H1 (cell line): ENCODE data around the gene HHAT. TPM values are rescaled to one million over a fixed set of nuclear protein-coding genes. Genes with fewer than 3 reads are reported as not detected.

Experiments used
- CTCF ChIA-PET: fragments of 300-600 bp; sonication (Branson Sonifier 250); formaldehyde crosslinking; loops from one replicate; lab custom pipeline; 2021; ENCODE audit not compliant: partially characterized antibody; lab: Charles Lee
- POLR2A ChIA-PET: fragments of 300-600 bp; sonication (Branson Sonifier 250); formaldehyde crosslinking; loops from one replicate; lab custom pipeline; 2021; ENCODE audit warnings: inconsistent platforms; ENCODE audit not compliant: partially characterized antibody; lab: Charles Lee
- DNase-seq, 2 experiments: peaks; one replicate each; pipeline versions ENCODE4 v3.0.0 to v3.0.0-alpha.2; 2010 to 2022; ENCODE audit warnings: low spot score in 2 of 2, low read depth in 1 of 2, mixed read lengths in 1 of 2
- FAIRE-seq: peaks from 2 replicates; lab custom pipeline; 2011; peaks lifted over from hg19 to GRCh38; lab: Jason Lieb, UNC
- H2AFZ ChIP-seq: 2 replicates; pipeline ENCODE4 v1.8.1; 2012; ENCODE audit warnings: low read length, inconsistent platforms
- H2AK5ac ChIP-seq: 2 replicates; pipeline ENCODE4 v1.6.1; 2013; ENCODE audit warnings: low read depth, low read length
- H2BK120ac ChIP-seq: replicated peaks from 2 replicates; pipeline ENCODE3; 2013; ENCODE audit warnings: low read depth, low read length, inconsistent platforms
- H2BK12ac ChIP-seq: 2 replicates; pipeline ENCODE4 v1.6.1; 2013; ENCODE audit warnings: low read depth, low read length
- H2BK15ac ChIP-seq: 2 replicates; pipeline ENCODE4 v1.6.1; 2013; ENCODE audit warnings: low read length
- H2BK20ac ChIP-seq: 2 replicates; pipeline ENCODE4 v1.6.1; 2013; ENCODE audit warnings: low read length
- H2BK5ac ChIP-seq: 2 replicates; pipeline ENCODE4 v1.6.1; 2013; ENCODE audit warnings: low read depth, low read length
- H3K14ac ChIP-seq: 2 replicates; pipeline ENCODE4 v1.6.1; 2013; ENCODE audit warnings: inconsistent platforms; ENCODE audit not compliant: insufficient read length
- H3K18ac ChIP-seq: 2 replicates; pipeline ENCODE4 v1.6.1; 2013; ENCODE audit warnings: low read length; ENCODE audit errors: extremely low read depth
- H3K23ac ChIP-seq: 2 replicates; pipeline ENCODE4 v1.6.1; 2013; ENCODE audit warnings: inconsistent platforms; ENCODE audit not compliant: insufficient read length
- H3K23me2 ChIP-seq: 2 replicates; pipeline ENCODE4 v1.6.1; 2013; ENCODE audit warnings: low read depth, low read length
- H3K27ac ChIP-seq: 2 replicates; pipeline ENCODE4 v1.6.1; 2011; ENCODE audit warnings: low read depth, low read length, inconsistent platforms
- H3K27me3 ChIP-seq, 4 experiments: replicated peaks in 1 of 4; 1 replicate in 1 of 4; 2 replicates in 3 of 4; pipeline versions ENCODE4 v1.6.1 to v1.8.1; 2011 to 2013; ENCODE audit warnings: low read length in 3 of 4, mild to moderate bottlenecking in 3 of 4, inconsistent platforms in 2 of 4, mixed read lengths in 2 of 4, moderate library complexity in 1 of 4; ENCODE audit not compliant: control insufficient read depth in 3 of 4, insufficient read depth in 3 of 4; ENCODE audit errors: extremely low read depth in 1 of 4
- H3K36me3 ChIP-seq, 4 experiments: 2 replicates each; pipeline versions ENCODE4 v1.6.1 to v1.8.1; 2011 to 2013; ENCODE audit warnings: mild to moderate bottlenecking in 4 of 4, low read length in 3 of 4, moderate library complexity in 2 of 4, control low read depth in 1 of 4, inconsistent platforms in 1 of 4; ENCODE audit not compliant: insufficient read depth in 4 of 4, control insufficient read depth in 2 of 4
- H3K4ac ChIP-seq: replicated peaks from 2 replicates; pipeline ENCODE3; 2013; ENCODE audit warnings: low read length, low read depth, mixed read lengths, inconsistent platforms; ENCODE audit not compliant: insufficient read length
- H3K4me1 ChIP-seq, 4 experiments: replicated peaks in 1 of 4; 1 replicate in 1 of 4; 2 replicates in 3 of 4; pipeline versions ENCODE4 v1.6.1 to v1.8.1; 2011 to 2013; ENCODE audit warnings: low read length in 3 of 4, inconsistent platforms in 2 of 4, mixed read lengths in 1 of 4; ENCODE audit not compliant: insufficient read depth in 4 of 4, control insufficient read depth in 3 of 4
- H3K4me2 ChIP-seq, 2 experiments: 2 replicates each; pipeline versions ENCODE4 v1.6.1 to v1.8.1; 2011 to 2013; ENCODE audit warnings: low read depth in 2 of 2, low read length in 2 of 2, control low read depth in 1 of 2, inconsistent platforms in 1 of 2, mild to moderate bottlenecking in 1 of 2; ENCODE audit not compliant: insufficient read depth in 1 of 2
- H3K4me3 ChIP-seq, 4 experiments: fragments of 200-600, 300-600 bp in 1 of 4; sonication (generic), shearing (Covaris generic), sonication (Bioruptor Twin) in 1 of 4; 2 replicates each; pipeline versions ENCODE4 v1.5.1 to v1.8.1; 2011 to 2016; ENCODE audit warnings: low read length in 4 of 4, low read depth in 3 of 4, control low read depth in 2 of 4, inconsistent platforms in 2 of 4, mild to moderate bottlenecking in 2 of 4, mixed read lengths in 1 of 4, moderate library complexity in 1 of 4; ENCODE audit not compliant: insufficient read depth in 2 of 4; ENCODE audit errors: extremely low read depth in 1 of 4
- H3K56ac ChIP-seq: replicated peaks from 2 replicates; pipeline ENCODE3; 2013; ENCODE audit warnings: low read depth, mild to moderate bottlenecking, mixed read lengths, low read length, inconsistent platforms; ENCODE audit not compliant: insufficient read length
- H3K79me1 ChIP-seq: 2 replicates; pipeline ENCODE4 v1.6.1; 2013; ENCODE audit warnings: low read depth, low read length, control low read depth
- H3K79me2 ChIP-seq, 2 experiments: 2 replicates each; pipeline versions ENCODE4 v1.6.1 to v1.8.1; 2012 to 2013; ENCODE audit warnings: low read length in 2 of 2, mild to moderate bottlenecking in 2 of 2, inconsistent platforms in 1 of 2; ENCODE audit not compliant: insufficient read depth in 2 of 2, control insufficient read depth in 1 of 2
- H3K9ac ChIP-seq, 4 experiments: replicated peaks in 1 of 4; 1 replicate in 1 of 4; 2 replicates in 3 of 4; pipeline versions ENCODE4 v1.6.1 to v1.8.1; 2011 to 2013; ENCODE audit warnings: low read depth in 3 of 4, low read length in 3 of 4, control low read depth in 2 of 4, mild to moderate bottlenecking in 2 of 4, moderate library complexity in 2 of 4, inconsistent platforms in 1 of 4; ENCODE audit errors: extremely low read depth in 1 of 4
- H3K9me3 ChIP-seq, 2 experiments: 2 replicates each; pipeline versions ENCODE4 v1.6.1 to v1.8.1; 2012 to 2013; ENCODE audit warnings: mild to moderate bottlenecking in 2 of 2, moderate library complexity in 2 of 2, control low read depth in 1 of 2, inconsistent platforms in 1 of 2, low read depth in 1 of 2, low read length in 1 of 2, mixed read lengths in 1 of 2; ENCODE audit not compliant: insufficient read depth in 2 of 2
- H4K20me1 ChIP-seq, 2 experiments: replicated peaks in 1 of 2; 2 replicates each; pipeline versions ENCODE3 to v1.8.1; 2011 to 2013; ENCODE audit warnings: inconsistent platforms in 2 of 2, low read length in 2 of 2, mild to moderate bottlenecking in 1 of 2; ENCODE audit not compliant: insufficient read depth in 2 of 2, control insufficient read depth in 1 of 2
- H4K5ac ChIP-seq: 2 replicates; pipeline ENCODE4 v1.6.1; 2013; ENCODE audit warnings: low read length, low read depth, mixed read lengths, inconsistent platforms; ENCODE audit not compliant: insufficient read length
- H4K8ac ChIP-seq: 2 replicates; pipeline ENCODE4 v1.8.0; 2013; ENCODE audit warnings: mild to moderate bottlenecking, moderate library complexity, low read length, inconsistent platforms; ENCODE audit not compliant: insufficient read depth; ENCODE audit errors: extremely low read depth
- H4K91ac ChIP-seq: replicated peaks from 2 replicates; pipeline ENCODE3; 2013; ENCODE audit warnings: low read length, mixed read lengths, inconsistent platforms; ENCODE audit not compliant: insufficient read length
- ASH2L ChIP-seq: fragments of 200-600, 300-600 bp; sonication (generic); IDR thresholded peaks from one replicate; pipeline ENCODE4 v1.7.1; 2017; ENCODE audit warnings: low read length
- EGR1 ChIP-seq: IDR thresholded peaks from 2 replicates; pipeline ENCODE4 v1.6.1; 2011; ENCODE audit warnings: low read depth, low read length, borderline replicate concordance
- EZH2 ChIP-seq: fragments of 200-600 bp; sonication (generic); IDR thresholded peaks from 2 replicates; pipeline ENCODE4 v1.7.1; 2012; ENCODE audit warnings: low read depth, mild to moderate bottlenecking, moderate library complexity, low read length, inconsistent platforms; ENCODE audit not compliant: severe bottlenecking
- HDAC6 ChIP-seq: IDR thresholded peaks from one replicate; pipeline ENCODE4 v1.7.1; 2012; ENCODE audit warnings: low read depth, mild to moderate bottlenecking, inconsistent platforms, low read length, moderate library complexity
- PHF8 ChIP-seq: fragments of 200-600 bp; sonication (generic); conservative IDR thresholded peaks from 2 replicates; pipeline ENCODE4 v1.7.1; 2012; ENCODE audit warnings: low read depth, mild to moderate bottlenecking, inconsistent platforms, low read length, moderate library complexity
- POU5F1 ChIP-seq: IDR thresholded peaks from 2 replicates; pipeline ENCODE4 v1.6.1; 2011; ENCODE audit warnings: low read depth, mild to moderate bottlenecking, low read length, moderate library complexity
- RAD21 ChIP-seq, 2 experiments: IDR thresholded peaks in 1 of 2; conservative IDR thresholded peaks in 1 of 2; 2 replicates each; pipeline ENCODE4 v1.6.1; 2011; ENCODE audit warnings: low read depth in 2 of 2, low read length in 2 of 2, improper control_type of control experiment in 1 of 2, inconsistent platforms in 1 of 2, mild to moderate bottlenecking in 1 of 2, moderate library complexity in 1 of 2
- RXRA ChIP-seq: IDR thresholded peaks from 2 replicates; pipeline ENCODE4 v1.6.1; 2011; ENCODE audit warnings: low read depth, mild to moderate bottlenecking, low read length, moderate library complexity; ENCODE audit not compliant: insufficient read depth
- TAF7 ChIP-seq: optimal IDR thresholded peaks from 2 replicates; pipeline ENCODE3; 2011; ENCODE audit warnings: low read depth, mild to moderate bottlenecking, inconsistent platforms, low read length, moderate library complexity, borderline replicate concordance
- WGBS, 2 experiments: shearing (Covaris generic) in 1 of 2; methylation state at CpG; one replicate each; pipeline versions ENCODE4 v1.1.6 to v1.1.7; 2013 to 2015; ENCODE audit warnings: low lambda C conversion rate in 2 of 2, mixed read lengths in 2 of 2, inconsistent platforms in 1 of 2, low coverage in 1 of 2, missing lambda C conversion rate in 1 of 2; ENCODE audit not compliant: insufficient replicate concordance in 2 of 2, insufficient coverage in 1 of 2, insufficient read length in 1 of 2; ENCODE audit errors: extremely low coverage in 1 of 2, missing lambda C conversion rate in 1 of 2; 5-methylcytosine and 5-hydroxymethylcytosine counted together
- polyA plus RNA-seq, 7 experiments: library from polyadenylated mRNA; depleted of rRNA in 3 of 7; stranded (reverse) in 5 of 7; unstranded in 2 of 7; fragments of >200 nt in 5 of 7; fragments of 200-250 nt in 2 of 7; gene quantifications; 1 replicate in 5 of 7; 2 replicates in 1 of 7; 4 replicates in 1 of 7; pipeline versions ENCODE4 v1.2.1 to v1.2.3, GENCODE V29; 2011 to 2013; ENCODE audit warnings: missing spikeins in 2 of 7, mixed read lengths in 2 of 7
- total RNA-seq: library from RNA; stranded (reverse); fragmentation: NEBNext Ultra II Directional; extraction: Animal tissue kit (Norgen Biotek cat#: 25700); gene quantifications from 2 replicates; pipeline ENCODE4 v1.2.1, GENCODE V29; 2021
- TF ChIP-seq, protein P1 (sequence below): IDR thresholded peaks from 2 replicates; pipeline ENCODE4 v1.6.1; 2011; ENCODE audit warnings: low read length, improper control_type of control experiment

The HHAT gene
- total and polyA plus RNA-seq, 2 of the 8 experiments (the other 6 are each of a cell fraction or from before 2014, with no cell fraction given), result 0.15 to 0.51 TPM

DNA sequence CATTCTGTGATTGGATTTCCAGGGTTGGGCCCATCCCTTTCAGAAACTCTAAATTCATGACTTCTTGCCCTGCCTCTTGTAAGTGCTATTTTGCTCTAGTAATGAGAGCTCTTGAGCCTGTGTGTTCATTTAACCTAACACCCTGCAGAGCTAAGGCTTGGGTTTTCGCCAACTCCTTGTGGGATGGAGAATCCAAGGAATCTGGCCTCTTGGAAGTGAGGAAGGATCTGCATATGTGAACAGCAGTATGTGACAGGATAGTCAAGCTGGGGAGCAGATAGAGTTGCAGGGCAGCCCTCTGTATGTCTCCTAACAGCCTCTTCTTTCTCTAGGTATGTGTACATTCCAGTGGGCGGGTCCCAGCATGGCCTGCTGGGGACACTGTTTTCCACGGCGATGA is 258.9 kb downstream of the HHAT start:
- CTCF ChIA-PET, result interaction anchor here (1.0 to 12.0 kb wide), 10 partner anchors 10 to 548 kb away, joined by 3 to 109 read pairs (median 4); partner anchors contain the start of gene KCNH1
- POLR2A ChIA-PET, result interaction anchor here (0.8 kb wide), 1 partner anchor 214 kb away, joined by 3 read pairs; no protein-coding TSS in a partner anchor

More for the DNA sequence above, 258.9 kb downstream of the HHAT start:
- Histone ChIP-seq H2AFZ (no peak overlapping the region), H2AK5ac (no peak overlapping the region), H3K56ac (no peak overlapping the region), H4K91ac (no peak overlapping the region), H4K5ac (no peak overlapping the region), H3K4me3 (no peak overlapping the region), H3K9me3 (0 out of 4 replicates have a peak, but pooled peaks cover 0 to 3% of the 10 kb centered on the region in 2 experiments), H3K9ac (no peak overlapping the region), H3K23ac (no peak overlapping the region), H3K23me2 (no peaks in the 10 kb centered on the region), H3K36me3 (no peaks in the 10 kb centered on the region), H2BK15ac (no peak overlapping the region), H3K4me1 (peaks cover 0 to 3% (median 0%) of the 10 kb centered on the region in 4 experiments; a peak in 1 of 7 replicates), H3K79me2 (no peaks in the 10 kb centered on the region), H3K79me1 (no peaks in the 10 kb centered on the region), H3K4me2 (no peak overlapping the region), H2BK5ac (no peak overlapping the region), H2BK20ac (no peak overlapping the region), H3K27ac (no peak overlapping the region), H2BK120ac (no peak overlapping the region), H4K20me1 (no peaks in the 10 kb centered on the region), H2BK12ac (no peak overlapping the region), H3K14ac (no peak overlapping the region), H3K27me3 (no peaks in the 10 kb centered on the region), H4K8ac (no peak overlapping the region), H3K4ac (no peak overlapping the region), H3K18ac (no peak overlapping the region)
- no peak for TF ChIP-seq HDAC6
- TF ChIP-seq, protein P1, sequence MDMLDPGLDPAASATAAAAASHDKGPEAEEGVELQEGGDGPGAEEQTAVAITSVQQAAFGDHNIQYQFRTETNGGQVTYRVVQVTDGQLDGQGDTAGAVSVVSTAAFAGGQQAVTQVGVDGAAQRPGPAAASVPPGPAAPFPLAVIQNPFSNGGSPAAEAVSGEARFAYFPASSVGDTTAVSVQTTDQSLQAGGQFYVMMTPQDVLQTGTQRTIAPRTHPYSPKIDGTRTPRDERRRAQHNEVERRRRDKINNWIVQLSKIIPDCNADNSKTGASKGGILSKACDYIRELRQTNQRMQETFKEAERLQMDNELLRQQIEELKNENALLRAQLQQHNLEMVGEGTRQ, result no peak
- no peak for TF ChIP-seq POU5F1
- TF ChIP-seq RXRA, result no peak
- no peak for TF ChIP-seq EGR1
- no peak for TF ChIP-seq ASH2L
- no peak for TF ChIP-seq TAF7
- TF ChIP-seq EZH2, result no peak
- TF ChIP-seq RAD21 (IDR thresholded peaks at IDR 0.05 in 1 of 2, conservative IDR thresholded peaks at IDR 0.05 in 1 of 2; ENCODE audit: low read depth in 2 of 2, low read length in 2 of 2), result no peak
- TF ChIP-seq PHF8, result no peak
- FAIRE-seq (no peak), DNase-seq (no peak)
- WGBS, 2 experiments, result 88% methylated on average over 4 of the region's 4 CpGs; no CpG with 5 or more reads in 1 of the 2 experiments
